Caco-2 (cell line): ENCODE data around the gene PLCB4. TPM values are rescaled to one million over a fixed set of nuclear protein-coding genes. Genes with fewer than 3 reads are reported as not detected.

ENCODE experiments used
- BruUV-seq: library from RNA; stranded (reverse); fragments of 400-500 nt; replicated peaks from 2 replicates; lab custom pipeline; 2021; lab: Mats Ljungman, UMichigan
- CTCF ChIA-PET: fragments of 300-600 bp; sonication (Branson Sonifier 250); formaldehyde crosslinking; loops from one replicate; lab custom pipeline; 2022; ENCODE audit warnings: antibody characterized with exemption; lab: Charles Lee
- POLR2A ChIA-PET: fragments of 300-600 bp; sonication (Branson Sonifier 250); formaldehyde crosslinking; loops from one replicate; lab custom pipeline; 2022; ENCODE audit warnings: antibody characterized with exemption; lab: Charles Lee
- DNase-seq, 2 experiments: peaks; one replicate each; pipeline versions ENCODE4 v3.0.0 to v3.0.0-alpha.2; 2020 to 2022
- H3K27me3 ChIP-seq: replicated peaks from 2 replicates; pipeline ENCODE4 v1.6.0; 2011; ENCODE audit warnings: low read length; ENCODE audit not compliant: control insufficient read depth, insufficient read depth
- H3K36me3 ChIP-seq: 2 replicates; pipeline ENCODE4 v1.5.1; 2011; ENCODE audit warnings: low read length; ENCODE audit not compliant: control insufficient read depth, insufficient read depth
- H3K4me1 ChIP-seq: fragments of 250-450 bp; sonication (Bioruptor Pico); 2 replicates; pipeline ENCODE4 v1.5.1; 2020; ENCODE audit warnings: mild to moderate bottlenecking
- H3K4me3 ChIP-seq: 2 replicates; pipeline ENCODE4 v1.5.1; 2011; ENCODE audit warnings: low read depth, mild to moderate bottlenecking, control low read depth, low read length
- H3K9me3 ChIP-seq: fragments of 250-450 bp; sonication (Bioruptor Pico); 2 replicates; pipeline ENCODE4 v1.5.1; 2020; ENCODE audit warnings: mild to moderate bottlenecking, moderate library complexity
- H3K27ac Mint-ChIP-seq: one replicate; pipeline ENCODE4 v1.8.0; 2022; ENCODE audit warnings: mixed read lengths; ENCODE audit not compliant: unreplicated experiment
- H3K27me3 Mint-ChIP-seq: one replicate; pipeline ENCODE4 v1.8.0; 2022; ENCODE audit warnings: mixed read lengths; ENCODE audit not compliant: insufficient read depth, unreplicated experiment
- H3K36me3 Mint-ChIP-seq: one replicate; pipeline ENCODE4 v1.8.0; 2022; ENCODE audit warnings: mild to moderate bottlenecking, mixed read lengths; ENCODE audit not compliant: insufficient read depth, unreplicated experiment
- H3K4me1 Mint-ChIP-seq: one replicate; pipeline ENCODE4 v1.8.0; 2022; ENCODE audit warnings: low read depth, mixed read lengths; ENCODE audit not compliant: unreplicated experiment
- H3K4me3 Mint-ChIP-seq: one replicate; pipeline ENCODE4 v1.8.0; 2022; ENCODE audit warnings: mild to moderate bottlenecking, moderate library complexity, mixed read lengths; ENCODE audit not compliant: unreplicated experiment
- H3K9me3 Mint-ChIP-seq: one replicate; pipeline ENCODE4 v1.8.0; 2022; ENCODE audit warnings: mixed read lengths; ENCODE audit not compliant: unreplicated experiment
- CTCF ChIP-seq, 2 experiments: fragments of 200-600 bp in 1 of 2; IDR thresholded peaks; 1 replicate in 1 of 2; 2 replicates in 1 of 2; pipeline versions ENCODE4 v1.5.1 to v1.8.0; 2011 to 2022; ENCODE audit warnings: antibody characterized with exemption in 1 of 2, control low read depth in 1 of 2, inconsistent platforms in 1 of 2, low read depth in 1 of 2, low read length in 1 of 2, mild to moderate bottlenecking in 1 of 2, moderate library complexity in 1 of 2; ENCODE audit not compliant: insufficient read depth in 1 of 2, severe bottlenecking in 1 of 2, unreplicated experiment in 1 of 2
- intact Hi-C: fragments of 100-400 bp; cut with micrococcal nuclease; formaldehyde crosslinking; loops from one replicate; pipeline ENCODE4 v1.10.0; 2022; ENCODE audit not compliant: unreplicated experiment
- total RNA-seq: library from RNA; stranded (reverse); gene quantifications from 2 replicates; pipeline ENCODE4 v1.2.3, GENCODE V29; 2022

The PLCB4 gene
- total RNA-seq, 1 experiment from 2014 or later = 3.0 TPM

- Histone ChIP-seq H3K4me1 (peaks cover 11% of the 10 kb centered on the region), H3K4me3 (no peak overlapping the region), H3K9me3 (no peaks in the 10 kb centered on the region), H3K36me3 (no peaks in the 10 kb centered on the region), H3K27me3 (no peaks in the 10 kb centered on the region)
- Mint-ChIP-seq H3K27ac (no peak overlapping the region), H3K4me1 (no peaks in the 10 kb centered on the region), H3K4me3 (no peak overlapping the region), H3K9me3 (no peaks in the 10 kb centered on the region), H3K27me3 (peaks cover 5% of the 10 kb centered on the region), H3K36me3 (no peaks in the 10 kb centered on the region)
- intact Hi-C loops = no loop called here
- no TSS peak for BruUV-seq
- POLR2A ChIA-PET = no interaction called here
- CTCF ChIA-PET = no interaction called here
- DNase-seq = no peak
- no peak for TF ChIP-seq CTCF (IDR thresholded peaks at IDR 0.05; ENCODE audit: insufficient read depth in 1 of 2, low read depth in 1 of 2, low read length in 1 of 2, severe bottlenecking in 1 of 2, unreplicated experiment in 1 of 2)
Measured at GRCh38 chr20:9348316-9348715, 279.4 kb downstream of the PLCB4 start.

GRCh38 chr20:9348747-9349146, 279.9 kb downstream of the PLCB4 start:
- CTCF ChIA-PET = no interaction called here
- no TSS peak for BruUV-seq

GRCh38 chr20:9349249-9349648, 280.4 kb downstream of the PLCB4 start:
- Histone ChIP-seq H3K36me3 (no peaks in the 10 kb centered on the region), H3K9me3 (no peaks in the 10 kb centered on the region), H3K4me1 (peaks cover 11% of the 10 kb centered on the region), H3K27me3 (no peaks in the 10 kb centered on the region), H3K4me3 (no peak overlapping the region)
- no peaks in the 10 kb centered on the region for H3K36me3 Mint-ChIP-seq
- ChIA-PET CTCF (interaction anchor here (0.5 kb wide), 1 partner anchor 589 kb away, joined by 3 read pairs; no protein-coding TSS in a partner anchor), POLR2A (no interaction called here)
- H3K27ac Mint-ChIP-seq = no peak overlapping the region
- H3K4me1 Mint-ChIP-seq = no peaks in the 10 kb centered on the region
- no peaks in the 10 kb centered on the region for H3K9me3 Mint-ChIP-seq
- peaks cover 1% of the 10 kb centered on the region for H3K27me3 Mint-ChIP-seq
- no peak for DNase-seq
- intact Hi-C loops = no loop called here
- BruUV-seq = no TSS peak
- H3K4me3 Mint-ChIP-seq = no peak overlapping the region
- TF ChIP-seq CTCF (IDR thresholded peaks at IDR 0.05; ENCODE audit: insufficient read depth in 1 of 2, low read depth in 1 of 2, low read length in 1 of 2, severe bottlenecking in 1 of 2, unreplicated experiment in 1 of 2) = no peak

More at GRCh38 chr20:9348747-9349146, 279.9 kb downstream of the PLCB4 start:
- intact Hi-C loops = no loop called here
- Histone ChIP-seq H3K9me3 (no peaks in the 10 kb centered on the region), H3K4me3 (no peak overlapping the region), H3K4me1 (peaks cover 11% of the 10 kb centered on the region), H3K27me3 (no peaks in the 10 kb centered on the region), H3K36me3 (no peaks in the 10 kb centered on the region)
- peaks cover 5% of the 10 kb centered on the region for H3K27me3 Mint-ChIP-seq
- H3K4me1 Mint-ChIP-seq = no peaks in the 10 kb centered on the region
- no peaks in the 10 kb centered on the region for H3K36me3 Mint-ChIP-seq
- no peaks in the 10 kb centered on the region for H3K9me3 Mint-ChIP-seq
- H3K4me3 Mint-ChIP-seq = no peak overlapping the region
- TF ChIP-seq CTCF (IDR thresholded peaks at IDR 0.05; ENCODE audit: insufficient read depth in 1 of 2, low read depth in 1 of 2, low read length in 1 of 2, severe bottlenecking in 1 of 2, unreplicated experiment in 1 of 2) = no peak
- no peak for DNase-seq
- POLR2A ChIA-PET = no interaction called here
- H3K27ac Mint-ChIP-seq = no peak overlapping the region
